Measurements from ENCODE around the gene MBD4. TPM values are rescaled to one million over a fixed set of nuclear protein-coding genes. Genes with fewer than 3 reads are reported as not detected.

Gene MBD4
- total and polyA plus RNA-seq, 4 donors, result 16.7 to 49.8 (median 36.2) TPM

- H3K27ac ChIP-seq (ENCODE audit: low read depth in 1 of 2, low read length in 1 of 2), result no peak overlapping the region
- WGBS, 2 donors, result 12 to 14% methylated on average over 8 of the region's 8 CpGs
- TF ChIP-seq CTCF (IDR thresholded peaks at IDR 0.05; ENCODE audit: control extremely low read depth, extremely low read depth), result no peak
- no peak overlapping the region for H3K4me3 ChIP-seq
- H3K36me3 ChIP-seq (ENCODE audit: control insufficient read depth in 4 of 4, insufficient read depth in 4 of 4, low read length in 4 of 4), result peaks cover 4 to 16% (median 13%) of the 10 kb centered on the region in 4 donors
- H3K4me1 ChIP-seq (ENCODE audit: control insufficient read depth in 5 of 5, insufficient read depth in 5 of 5, low read length in 5 of 5), result peaks cover 0 to 12% (median 5%) of the 10 kb centered on the region in 5 donors
- DNase-seq (peak; percentile 17 to 27 (median 26)), ATAC-seq (ENCODE audit: insufficient read depth, low FRiP score) (no peak)
- H3K9me3 ChIP-seq (ENCODE audit: control insufficient read depth in 4 of 4, insufficient read depth in 3 of 4, low read length in 3 of 4), result no peaks in the 10 kb centered on the region
- H3K27me3 ChIP-seq (ENCODE audit: control insufficient read depth in 3 of 3, insufficient read depth in 3 of 3, low read length in 2 of 3), result no peaks in the 10 kb centered on the region
- H3K9ac ChIP-seq (ENCODE audit: insufficient read depth in 1 of 2, low read length in 2 of 2), result no peak overlapping the region
These were observed 11.8 kb downstream of the MBD4 start for GRCh38 chr3:129428007-129428375.

GRCh38 chr3:129425619-129426018, 14.1 kb downstream of the MBD4 start:
- TF ChIP-seq CTCF (IDR thresholded peaks at IDR 0.05; ENCODE audit: control extremely low read depth, extremely low read depth), result no peak
- Histone ChIP-seq H3K9me3 (ENCODE audit: control insufficient read depth in 4 of 4, insufficient read depth in 3 of 4, low read length in 3 of 4) (no peaks in the 10 kb centered on the region), H3K27me3 (ENCODE audit: control insufficient read depth in 3 of 3, insufficient read depth in 3 of 3, low read length in 2 of 3) (no peaks in the 10 kb centered on the region), H3K36me3 (ENCODE audit: control insufficient read depth in 4 of 4, insufficient read depth in 4 of 4, low read length in 4 of 4) (peaks cover 0 to 3% (median 1%) of the 10 kb centered on the region in 4 donors), H3K9ac (ENCODE audit: insufficient read depth in 1 of 2, low read length in 2 of 2) (no peak overlapping the region), H3K4me1 (ENCODE audit: control insufficient read depth in 5 of 5, insufficient read depth in 5 of 5, low read length in 5 of 5) (peaks cover 0 to 12% (median 5%) of the 10 kb centered on the region in 5 donors), H3K4me3 (no peak overlapping the region), H3K27ac (ENCODE audit: low read depth in 1 of 2, low read length in 1 of 2) (no peak overlapping the region)
- WGBS, 2 donors, result 90 to 93% methylated on average over 2 of the region's 2 CpGs
- ATAC-seq (ENCODE audit: insufficient read depth, low FRiP score) (no peak), DNase-seq (no peak)

GRCh38 chr3:129425213-129425612, 14.5 kb downstream of the MBD4 start:
- no peak overlapping the region for H3K27ac ChIP-seq (ENCODE audit: low read depth in 1 of 2, low read length in 1 of 2)
- DNase-seq (no peak), ATAC-seq (ENCODE audit: insufficient read depth, low FRiP score) (no peak)
- H3K9ac ChIP-seq (ENCODE audit: insufficient read depth in 1 of 2, low read length in 2 of 2), result no peak overlapping the region
- H3K27me3 ChIP-seq (ENCODE audit: control insufficient read depth in 3 of 3, insufficient read depth in 3 of 3, low read length in 2 of 3), result no peaks in the 10 kb centered on the region
- no peaks in the 10 kb centered on the region for H3K9me3 ChIP-seq (ENCODE audit: control insufficient read depth in 4 of 4, insufficient read depth in 3 of 4, low read length in 3 of 4)
- TF ChIP-seq CTCF (IDR thresholded peaks at IDR 0.05; ENCODE audit: control extremely low read depth, extremely low read depth), result no peak
- peaks cover 0 to 3% (median 0%) of the 10 kb centered on the region in 4 donors for H3K36me3 ChIP-seq (ENCODE audit: control insufficient read depth in 4 of 4, insufficient read depth in 4 of 4, low read length in 4 of 4)
- no peak overlapping the region for H3K4me3 ChIP-seq
- 87 to 89% methylated on average over 3 of the region's 3 CpGs for WGBS, 2 donors
- H3K4me1 ChIP-seq (ENCODE audit: control insufficient read depth in 5 of 5, insufficient read depth in 5 of 5, low read length in 5 of 5), result peaks cover 0 to 12% (median 5%) of the 10 kb centered on the region in 5 donors
